B cell (primary cell): ENCODE data around the gene ASCL1.

ENCODE experiments used
- CTCF ChIP-seq: fragments of 200-600 bp; IDR thresholded peaks from one replicate; pipeline ENCODE4 v1.8.0; 2022; ENCODE audit warnings: antibody characterized with exemption, mild to moderate bottlenecking
- EZH2 ChIP-seq: IDR thresholded peaks from 2 replicates; pipeline ENCODE4 v1.6.1; 2012; ENCODE audit warnings: borderline replicate concordance, low read depth, mild to moderate bottlenecking, moderate library complexity, low read length; ENCODE audit not compliant: insufficient read depth, poor library complexity, severe bottlenecking

DNA sequence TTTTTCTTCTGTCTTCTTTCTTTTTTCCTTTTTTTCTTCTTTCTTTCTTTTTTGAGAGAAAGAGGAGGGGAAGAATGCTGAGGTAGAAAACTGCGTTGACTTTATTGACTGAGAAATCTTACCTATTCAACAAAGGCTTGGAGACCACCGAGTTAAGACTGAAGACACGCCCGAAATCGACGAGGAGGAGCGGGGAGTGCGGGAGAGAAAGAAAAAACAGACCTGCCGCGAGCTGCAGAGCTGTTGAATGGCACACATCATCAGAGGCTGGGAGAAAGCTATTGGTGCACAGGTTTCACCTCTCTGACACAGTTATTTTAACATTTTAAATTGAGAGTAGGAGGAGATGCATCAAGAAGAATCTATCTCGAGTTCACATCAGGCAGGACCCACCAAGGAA lies 5.1 kb downstream of the ASCL1 start:
- TF ChIP-seq CTCF (no peak), EZH2 (no peak)
